HepG2 (cell line): ENCODE results near the gene ZNF747. TPM values are rescaled to one million over a fixed set of nuclear protein-coding genes. Genes with fewer than 3 reads are reported as not detected.
A peak's percentile ranks its signal among the peaks of the same experiment; 100 is the strongest.

Experiments
- ATF1 ChIP-seq: IDR thresholded peaks from 2 replicates; pipeline ENCODE4 v1.6.1; 2016; ENCODE audit warnings: mild to moderate bottlenecking, control low read depth
- CAMTA2 ChIP-seq: sonication (generic); formaldehyde crosslinking; IDR thresholded peaks from 2 replicates; pipeline ENCODE4 v1.4.0; 2020; ENCODE audit warnings: mild to moderate bottlenecking, missing genetic modification reagents, borderline replicate concordance
- CREB1 ChIP-seq, 2 experiments: fragments of 450-650 bp in 1 of 2; IDR thresholded peaks; 2 replicates each; pipeline ENCODE4 v1.6.1; 2016 to 2017; ENCODE audit warnings: control low read depth in 1 of 2, mild to moderate bottlenecking in 1 of 2, missing compliant biosample characterization in 1 of 2, missing genetic modification characterization in 1 of 2
- CREBL2 ChIP-seq: sonication (generic); formaldehyde crosslinking; IDR thresholded peaks from 2 replicates; pipeline ENCODE4 v1.8.1; 2023; ENCODE audit warnings: missing genetic modification reagents, mild to moderate bottlenecking, borderline replicate concordance
- DDIT3 ChIP-seq: sonication (generic); formaldehyde crosslinking; IDR thresholded peaks from 2 replicates; pipeline ENCODE4 v1.4.0; 2020; ENCODE audit warnings: mild to moderate bottlenecking, missing genetic modification reagents
- EP300 ChIP-seq, 3 experiments: sonication (generic) in 1 of 3; formaldehyde crosslinking in 1 of 3; IDR thresholded peaks; 2 replicates each; pipeline versions ENCODE4 v1.5.1 to v1.6.1; 2011 to 2020; ENCODE audit warnings: low read depth in 2 of 3, low read length in 2 of 3, borderline replicate concordance in 1 of 3, improper control_type of control experiment in 1 of 3, mild to moderate bottlenecking in 1 of 3, missing genetic modification reagents in 1 of 3, moderate library complexity in 1 of 3
- ESRRA ChIP-seq: sonication (generic); formaldehyde crosslinking; IDR thresholded peaks from 2 replicates; pipeline ENCODE4 v1.5.1; 2020; ENCODE audit warnings: mild to moderate bottlenecking, low read depth, missing genetic modification reagents
- ETV6 ChIP-seq: sonication (generic); formaldehyde crosslinking; conservative IDR thresholded peaks from 2 replicates; pipeline ENCODE4 v1.4.0; 2020; ENCODE audit warnings: missing genetic modification reagents
- FOXO4 ChIP-seq: sonication (generic); formaldehyde crosslinking; conservative IDR thresholded peaks from 2 replicates; pipeline ENCODE4 v1.8.1; 2023; ENCODE audit warnings: missing genetic modification reagents
- HNRNPLL ChIP-seq: fragments of 200-400 bp; formaldehyde crosslinking; IDR thresholded peaks from 2 replicates; pipeline ENCODE4 v1.6.1; 2017; ENCODE audit warnings: mild to moderate bottlenecking, low read depth, low read length; ENCODE audit not compliant: poor library complexity, severe bottlenecking
- HOXD1 ChIP-seq: sonication (generic); formaldehyde crosslinking; IDR thresholded peaks from 2 replicates; pipeline ENCODE4 v1.5.0; 2020; ENCODE audit warnings: missing genetic modification reagents
- KMT2A ChIP-seq: sonication (generic); formaldehyde crosslinking; IDR thresholded peaks from 2 replicates; pipeline ENCODE4 v1.4.0; 2020; ENCODE audit warnings: missing genetic modification reagents
- MAFK ChIP-seq, 2 experiments: IDR thresholded peaks in 1 of 2; conservative IDR thresholded peaks in 1 of 2; 2 replicates each; pipeline ENCODE4 v1.6.1; 2011; ENCODE audit warnings: improper control_type of control experiment in 2 of 2, low read length in 2 of 2
- MBD4 ChIP-seq: IDR thresholded peaks from 2 replicates; pipeline ENCODE4 v1.6.1; 2012; ENCODE audit warnings: low read length, inconsistent platforms, borderline replicate concordance
- NFYC ChIP-seq: IDR thresholded peaks from 2 replicates; pipeline ENCODE4 v1.6.1; 2016; ENCODE audit warnings: missing genetic modification reagents, missing compliant biosample characterization
- SKIL ChIP-seq: sonication (generic); formaldehyde crosslinking; IDR thresholded peaks from 2 replicates; pipeline ENCODE4 v1.8.0; 2022; ENCODE audit warnings: missing genetic modification reagents, mild to moderate bottlenecking, moderate library complexity, borderline replicate concordance
- SPEN ChIP-seq: sonication (generic); formaldehyde crosslinking; IDR thresholded peaks from 2 replicates; pipeline ENCODE4 v1.5.1; 2020; ENCODE audit warnings: low read depth, mild to moderate bottlenecking, missing genetic modification reagents
- ZFP36L1 ChIP-seq: sonication (generic); formaldehyde crosslinking; IDR thresholded peaks from 2 replicates; pipeline ENCODE4 v1.8.0; 2022; ENCODE audit warnings: mild to moderate bottlenecking, missing genetic modification reagents, moderate library complexity
- ZNF253 ChIP-seq: sonication (generic); formaldehyde crosslinking; IDR thresholded peaks from 2 replicates; pipeline ENCODE4 v1.8.0; 2022; ENCODE audit warnings: mild to moderate bottlenecking, missing genetic modification reagents, borderline replicate concordance
- ZNF674 ChIP-seq: sonication (generic); formaldehyde crosslinking; IDR thresholded peaks from 2 replicates; pipeline ENCODE4 v1.5.0; 2020; ENCODE audit warnings: low read depth, mild to moderate bottlenecking, missing genetic modification reagents
- ZNF839 ChIP-seq: sonication (generic); formaldehyde crosslinking; IDR thresholded peaks from 2 replicates; pipeline ENCODE4 v1.4.0; 2020; ENCODE audit warnings: missing genetic modification reagents, mild to moderate bottlenecking, borderline replicate concordance
- ZSCAN22 ChIP-seq: sonication (generic); formaldehyde crosslinking; IDR thresholded peaks from 2 replicates; pipeline ENCODE4 v1.4.0; 2020; ENCODE audit warnings: mild to moderate bottlenecking, missing genetic modification reagents
- polyA plus RNA-seq, 8 experiments: library from polyadenylated mRNA; depleted of rRNA in 3 of 8; stranded (reverse) in 7 of 8; unstranded in 1 of 8; fragments of >200 nt; fragmentation: Illumina TruSeq in 4 of 8; extraction: Trizol in 4 of 8; gene quantifications; 2 replicates each; pipeline versions ENCODE4 v1.2.1 to v1.2.3, GENCODE V29; 2011 to 2016; ENCODE audit warnings: low read depth in 4 of 8, missing spikeins in 1 of 8, mixed read lengths in 1 of 8; ENCODE audit not compliant: insufficient read depth in 1 of 8
- total RNA-seq, 5 experiments: library from RNA; depleted of rRNA; stranded (reverse); fragments of >200 nt; fragmentation: Illumina TruSeq; extraction: Trizol; gene quantifications; 2 replicates each; pipeline ENCODE4 v1.2.3, GENCODE V29; 2016; ENCODE audit warnings: low read depth in 1 of 5

Gene ZNF747
- total and polyA plus RNA-seq, 2 of the 13 experiments (the other 11 are each of a cell fraction or from before 2014, with no cell fraction given), result 7.2 to 10.2 TPM

- peak; percentile 54 for TF ChIP-seq KMT2A (CRISPR knock-in tag)
- TF ChIP-seq NFYC (CRISPR knock-in tag), result no peak
- TF ChIP-seq DDIT3 (CRISPR knock-in tag), result no peak
- TF ChIP-seq FOXO4 (CRISPR knock-in tag), result no peak
- TF ChIP-seq ZSCAN22, result peak; percentile 77; the same call in 1 of the 2 replicates
- no peak for TF ChIP-seq ATF1 (CRISPR knock-in tag)
- no peak for TF ChIP-seq MAFK (conservative IDR thresholded peaks at IDR 0.05 in 1 of 2, IDR thresholded peaks at IDR 0.05 in 1 of 2; ENCODE audit: low read length in 2 of 2)
- no peak for TF ChIP-seq ESRRA
- no peak for TF ChIP-seq ZNF253 (CRISPR knock-in tag)
- no peak for TF ChIP-seq CREB1 (IDR thresholded peaks at IDR 0.05)
- TF ChIP-seq CREB1 (CRISPR knock-in tag; IDR thresholded peaks at IDR 0.05), result no peak; the same call in 1 of the 2 replicates
- no peak; the same call in 1 of the 2 replicates for TF ChIP-seq ETV6 (CRISPR knock-in tag)
- TF ChIP-seq HOXD1 (CRISPR knock-in tag), result no peak
- no peak for TF ChIP-seq ZNF674 (CRISPR knock-in tag)
- peak; percentile 91 for TF ChIP-seq SPEN (CRISPR knock-in tag)
- peak in 1 of 2 experiments; percentile 5; a peak in 1 of 4 replicates for TF ChIP-seq EP300 (IDR thresholded peaks at IDR 0.05; ENCODE audit: low read depth in 2 of 2, low read length in 2 of 2)
- no peak for TF ChIP-seq EP300 (CRISPR knock-in tag; IDR thresholded peaks at IDR 0.05; ENCODE audit: borderline replicate concordance)
- no peak for TF ChIP-seq SKIL (CRISPR knock-in tag)
- TF ChIP-seq CAMTA2 (CRISPR knock-in tag), result no peak
- TF ChIP-seq CREBL2, result no peak
- peak; percentile 30 for TF ChIP-seq HNRNPLL
- no peak for TF ChIP-seq MBD4
- no peak for TF ChIP-seq ZFP36L1 (CRISPR knock-in tag)
- TF ChIP-seq ZNF839 (CRISPR knock-in tag), result 0 out of 2 replicates have a peak, but pooled peaks have one; percentile 33
Measured at GRCh38 chr16:30535777-30536190, 1.1 kb upstream of the ZNF747 start (continued).
